HCT116 (cell line): ENCODE data around the gene MBD3L2B. TPM values are rescaled to one million over a fixed set of nuclear protein-coding genes. Genes with fewer than 3 reads are reported as not detected.

Source experiments
- ATAC-seq: fragments of 200-7000 bp; cut with Tn5 transposase; 2 replicates; pipeline ENCODE4 v1.9.1; 2020; ENCODE audit warnings: mild to moderate bottlenecking, moderate library complexity
- BruUV-seq: library from RNA; stranded (reverse); fragments of 400-500 nt; replicated peaks from 2 replicates; lab custom pipeline; 2021; lab: Mats Ljungman, UMichigan
- CTCF ChIA-PET: fragments of 300-600 bp; sonication (Branson Sonifier 250); formaldehyde crosslinking; loops from one replicate; lab custom pipeline; 2021; ENCODE audit warnings: antibody characterized with exemption; lab: Charles Lee
- POLR2A ChIA-PET: fragments of 300-600, 350-600 bp; sonication (Branson Sonifier 250); formaldehyde crosslinking; loops from one replicate; lab custom pipeline; 2021; ENCODE audit warnings: antibody characterized with exemption; lab: Charles Lee
- RAD21 ChIA-PET, 2 experiments: fragments of 300-600 bp; sonication (Branson Sonifier 250); formaldehyde crosslinking; loops; one replicate each; lab custom pipeline; 2023; ENCODE audit warnings: low total read pairs in 2 of 2; ENCODE audit not compliant: uncharacterized antibody in 2 of 2, unreplicated experiment in 2 of 2, low non-redundant PET in 1 of 2; lab: Charles Lee
- DNase-seq: peaks from one replicate; pipeline ENCODE4 v3.0.0-alpha.2; 2010; ENCODE audit warnings: low read depth, low spot score
- H2AFZ ChIP-seq: fragments of 200-600 bp; shearing (Covaris generic), sonication (generic); 2 replicates; pipeline ENCODE4 v1.6.1; 2017; ENCODE audit warnings: low read depth, mixed run types, mixed read lengths, antibody characterized with exemption, low read length; ENCODE audit not compliant: poor library complexity, severe bottlenecking
- H3K27ac ChIP-seq: 2 replicates; pipeline ENCODE4 v1.5.1; 2012; ENCODE audit warnings: low read depth, low read length
- H3K27me3 ChIP-seq: fragments of 200-600 bp; sonication (generic); 2 replicates; pipeline ENCODE4 v1.6.1; 2016; ENCODE audit warnings: mixed run types, low read length, mixed read lengths; ENCODE audit not compliant: insufficient read depth
- H3K36me3 ChIP-seq, 2 experiments: fragments of 200-500 bp in 1 of 2; fragments of 200-600 bp in 1 of 2; sonication (Bioruptor generic) in 1 of 2; sonication (generic) in 1 of 2; 2 replicates each; pipeline versions ENCODE4 v1.5.1 to v1.6.1; 2014 to 2016; ENCODE audit warnings: low read length in 2 of 2, inconsistent platforms in 1 of 2, mixed read lengths in 1 of 2, mixed run types in 1 of 2; ENCODE audit not compliant: insufficient read depth in 2 of 2, control insufficient read depth in 1 of 2
- H3K4me1 ChIP-seq, 2 experiments: fragments of 200-600 bp in 1 of 2; sonication (generic) in 1 of 2; 2 replicates each; pipeline versions ENCODE4 v1.5.1 to v1.6.1; 2012 to 2017; ENCODE audit warnings: low read length in 2 of 2, inconsistent platforms in 1 of 2, mild to moderate bottlenecking in 1 of 2, mixed read lengths in 1 of 2, mixed run types in 1 of 2, moderate library complexity in 1 of 2; ENCODE audit not compliant: insufficient read depth in 2 of 2, control insufficient read depth in 1 of 2
- H3K4me2 ChIP-seq: fragments of 200-600 bp; sonication (generic); 2 replicates; pipeline ENCODE4 v1.6.1; 2017; ENCODE audit warnings: mixed run types, low read length, mixed read lengths
- H3K4me3 ChIP-seq, 2 experiments: fragments of 200-600 bp in 1 of 2; sonication (generic) in 1 of 2; replicated peaks in 1 of 2; 2 replicates each; pipeline ENCODE4 v1.5.1; 2011 to 2016; ENCODE audit warnings: low read length in 2 of 2, control low read depth in 1 of 2, low read depth in 1 of 2, mild to moderate bottlenecking in 1 of 2, mixed read lengths in 1 of 2, mixed run types in 1 of 2
- H3K79me2 ChIP-seq: fragments of 200-600 bp; sonication (generic); 2 replicates; pipeline ENCODE4 v1.6.1; 2017; ENCODE audit warnings: mild to moderate bottlenecking, mixed run types, low read length, moderate library complexity, mixed read lengths; ENCODE audit not compliant: insufficient read depth
- H3K9ac ChIP-seq: fragments of 200-600 bp; sonication (generic); 2 replicates; pipeline ENCODE4 v1.6.1; 2016; ENCODE audit warnings: low read length, mixed read lengths
- H3K9me2 ChIP-seq: fragments of 200-600 bp; sonication (generic), shearing (Covaris generic); 2 replicates; pipeline ENCODE4 v1.6.1; 2017; ENCODE audit warnings: mixed run types, mild to moderate bottlenecking, moderate library complexity; ENCODE audit not compliant: insufficient read depth
- H3K9me3 ChIP-seq, 2 experiments: fragments of 200-500 bp in 1 of 2; fragments of 200-600 bp in 1 of 2; sonication (Bioruptor generic) in 1 of 2; sonication (generic) in 1 of 2; 2 replicates each; pipeline ENCODE4 v1.6.1; 2014 to 2017; ENCODE audit warnings: low read length in 2 of 2, mixed read lengths in 2 of 2, inconsistent platforms in 1 of 2, low read depth in 1 of 2, mild to moderate bottlenecking in 1 of 2, mixed run types in 1 of 2, moderate library complexity in 1 of 2; ENCODE audit not compliant: control insufficient read depth in 1 of 2, insufficient read depth in 1 of 2
- H4K20me1 ChIP-seq: fragments of 200-600 bp; sonication (generic), shearing (Covaris generic); 2 replicates; pipeline ENCODE4 v1.6.1; 2017; ENCODE audit warnings: mixed run types, mild to moderate bottlenecking, moderate library complexity; ENCODE audit not compliant: insufficient read depth
- CBX3 ChIP-seq: IDR thresholded peaks from 2 replicates; pipeline ENCODE4 v1.6.1; 2012; ENCODE audit warnings: low read depth
- CEBPB ChIP-seq: IDR thresholded peaks from 2 replicates; pipeline ENCODE4 v1.6.1; 2012; ENCODE audit warnings: low read depth
- EGR1 ChIP-seq: IDR thresholded peaks from 2 replicates; pipeline ENCODE4 v1.6.1; 2012; ENCODE audit warnings: low read depth
- EZH2 ChIP-seq: fragments of 200-600 bp; sonication (generic); IDR thresholded peaks from 2 replicates; pipeline ENCODE4 v1.6.1; 2017; ENCODE audit warnings: antibody characterized with exemption, mixed run types
- JUND ChIP-seq: IDR thresholded peaks from 2 replicates; pipeline ENCODE4 v1.6.1; 2012
- POLR2A ChIP-seq: IDR thresholded peaks from 2 replicates; pipeline ENCODE4 v1.7.0; 2011; ENCODE audit warnings: borderline replicate concordance; ENCODE audit not compliant: insufficient read depth, insufficient read length; ENCODE audit errors: extremely low read depth
- POLR2AphosphoS5 ChIP-seq: IDR thresholded peaks from 2 replicates; pipeline ENCODE4 v1.6.1; 2011; ENCODE audit warnings: mild to moderate bottlenecking, low read depth, low read length, moderate library complexity
- SIN3A ChIP-seq: IDR thresholded peaks from 2 replicates; pipeline ENCODE4 v1.6.1; 2012; ENCODE audit warnings: low read depth
- SP1 ChIP-seq: IDR thresholded peaks from 2 replicates; pipeline ENCODE4 v1.6.1; 2012; ENCODE audit warnings: low read depth
- YY1 ChIP-seq: IDR thresholded peaks from 2 replicates; pipeline ENCODE4 v1.6.1; 2011; ENCODE audit warnings: low read length, low read depth, moderate library complexity, mild to moderate bottlenecking; ENCODE audit not compliant: insufficient replicate concordance; ENCODE audit errors: extremely low read depth
- ZFX ChIP-seq: fragments of 450-650 bp; IDR thresholded peaks from 2 replicates; pipeline ENCODE4 v1.6.1; 2017
- intact Hi-C: fragments of 100-400 bp; cut with micrococcal nuclease; formaldehyde crosslinking; loops from 2 replicates; pipeline ENCODE4 v1.10.0; 2022
- total RNA-seq: library from RNA; stranded (reverse); gene quantifications from one replicate; pipeline ENCODE4 v1.2.1, GENCODE V29; 2021; ENCODE audit not compliant: unreplicated experiment
- TF ChIP-seq, protein P1 (sequence below): IDR thresholded peaks from 2 replicates; pipeline ENCODE4 v1.6.1; 2012
- TF ChIP-seq, protein P2 (sequence below): IDR thresholded peaks from 2 replicates; pipeline ENCODE4 v1.6.1; 2011; ENCODE audit warnings: mild to moderate bottlenecking, low read length, moderate library complexity; ENCODE audit not compliant: insufficient replicate concordance; ENCODE audit errors: extremely low read depth
- TF ChIP-seq, protein P3 (sequence below): IDR thresholded peaks from 2 replicates; pipeline ENCODE4 v1.6.1; 2012; ENCODE audit warnings: low read depth
- TF ChIP-seq, protein P4 (sequence below): IDR thresholded peaks from 2 replicates; pipeline ENCODE4 v1.6.1; 2012

Gene MBD3L2B
- total RNA-seq, 1 experiment from 2014 or later, result not detected

DNA sequence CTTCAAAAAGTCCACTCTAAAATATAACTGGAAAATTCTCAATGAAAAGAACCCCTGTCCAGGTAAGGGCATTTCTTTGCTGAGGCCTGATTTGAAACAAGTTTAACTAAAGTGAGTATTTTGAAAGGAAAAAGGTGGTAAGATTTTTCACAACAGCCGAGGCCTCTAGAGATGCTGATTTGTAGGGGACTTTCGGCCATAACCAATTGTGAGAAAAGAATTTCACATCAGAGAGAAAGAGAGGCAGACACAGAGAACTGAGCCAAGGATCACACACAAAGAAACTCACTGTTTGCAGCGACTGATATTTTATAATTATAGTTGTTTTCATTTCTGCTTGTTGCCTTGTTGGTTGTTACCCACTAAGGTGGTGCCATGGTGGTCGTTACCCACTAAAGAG lies 24.4 kb downstream of the MBD3L2B start:
- no peaks in the 10 kb centered on the region for H3K79me2 ChIP-seq
- H3K4me1 ChIP-seq, result no peaks in the 10 kb centered on the region
- intact Hi-C loops, result no loop called here
- CTCF ChIA-PET, result no interaction called here
- BruUV-seq, result no TSS peak
- TF ChIP-seq POLR2A (no peak), CBX3 (no peak), YY1 (no peak), SP1 (no peak), EGR1 (no peak), POLR2AphosphoS5 (no peak), ZFX (no peak)
- TF ChIP-seq, protein P1, sequence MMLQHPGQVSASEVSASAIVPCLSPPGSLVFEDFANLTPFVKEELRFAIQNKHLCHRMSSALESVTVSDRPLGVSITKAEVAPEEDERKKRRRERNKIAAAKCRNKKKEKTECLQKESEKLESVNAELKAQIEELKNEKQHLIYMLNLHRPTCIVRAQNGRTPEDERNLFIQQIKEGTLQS, result no peak
- TF ChIP-seq, protein P2, sequence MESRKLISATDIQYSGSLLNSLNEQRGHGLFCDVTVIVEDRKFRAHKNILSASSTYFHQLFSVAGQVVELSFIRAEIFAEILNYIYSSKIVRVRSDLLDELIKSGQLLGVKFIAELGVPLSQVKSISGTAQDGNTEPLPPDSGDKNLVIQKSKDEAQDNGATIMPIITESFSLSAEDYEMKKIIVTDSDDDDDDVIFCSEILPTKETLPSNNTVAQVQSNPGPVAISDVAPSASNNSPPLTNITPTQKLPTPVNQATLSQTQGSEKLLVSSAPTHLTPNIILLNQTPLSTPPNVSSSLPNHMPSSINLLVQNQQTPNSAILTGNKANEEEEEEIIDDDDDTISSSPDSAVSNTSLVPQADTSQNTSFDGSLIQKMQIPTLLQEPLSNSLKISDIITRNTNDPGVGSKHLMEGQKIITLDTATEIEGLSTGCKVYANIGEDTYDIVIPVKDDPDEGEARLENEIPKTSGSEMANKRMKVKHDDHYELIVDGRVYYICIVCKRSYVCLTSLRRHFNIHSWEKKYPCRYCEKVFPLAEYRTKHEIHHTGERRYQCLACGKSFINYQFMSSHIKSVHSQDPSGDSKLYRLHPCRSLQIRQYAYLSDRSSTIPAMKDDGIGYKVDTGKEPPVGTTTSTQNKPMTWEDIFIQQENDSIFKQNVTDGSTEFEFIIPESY, result no peak
- DNase-seq (no peak), ATAC-seq (no peak)
- H3K9ac ChIP-seq, result no peak overlapping the region
- no peaks in the 10 kb centered on the region for H4K20me1 ChIP-seq
- peaks cover 0 to 8% of the 10 kb centered on the region in 2 experiments; a peak in 1 of 4 replicates for H3K9me3 ChIP-seq
- H3K27ac ChIP-seq, result no peak overlapping the region
- H2AFZ ChIP-seq, result no peak overlapping the region
- H3K4me3 ChIP-seq, result no peak overlapping the region
- H3K9me2 ChIP-seq, result no peaks in the 10 kb centered on the region
- H3K4me2 ChIP-seq, result no peak overlapping the region
- POLR2A ChIA-PET, result no interaction called here
- no peaks in the 10 kb centered on the region for H3K27me3 ChIP-seq
- H3K36me3 ChIP-seq, result no peaks in the 10 kb centered on the region
- RAD21 ChIA-PET, result no interaction called here

DNA sequence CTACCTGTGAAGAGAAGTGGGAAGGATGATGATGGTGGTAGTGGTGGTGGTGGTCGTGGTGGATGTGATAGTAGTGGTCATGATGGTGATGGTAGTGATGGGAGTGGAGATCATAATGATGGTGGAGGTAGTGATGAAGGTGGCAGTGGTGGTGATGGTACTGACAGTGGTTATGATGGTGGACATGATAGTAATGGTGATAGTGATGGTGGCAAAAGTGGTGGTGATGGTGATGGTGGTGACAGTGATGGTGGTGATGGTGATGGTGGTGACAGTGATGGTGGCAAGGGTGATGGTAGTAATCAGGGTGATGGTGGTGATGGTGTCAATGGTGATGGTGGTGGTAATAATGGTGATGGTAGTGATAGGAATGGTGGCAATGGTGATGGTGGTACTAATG lies 26.2 kb downstream of the MBD3L2B start:
- TF ChIP-seq EZH2 (no peak), ZFX (no peak), SIN3A (no peak), JUND (no peak), CEBPB (no peak)
- TF ChIP-seq, protein P3, sequence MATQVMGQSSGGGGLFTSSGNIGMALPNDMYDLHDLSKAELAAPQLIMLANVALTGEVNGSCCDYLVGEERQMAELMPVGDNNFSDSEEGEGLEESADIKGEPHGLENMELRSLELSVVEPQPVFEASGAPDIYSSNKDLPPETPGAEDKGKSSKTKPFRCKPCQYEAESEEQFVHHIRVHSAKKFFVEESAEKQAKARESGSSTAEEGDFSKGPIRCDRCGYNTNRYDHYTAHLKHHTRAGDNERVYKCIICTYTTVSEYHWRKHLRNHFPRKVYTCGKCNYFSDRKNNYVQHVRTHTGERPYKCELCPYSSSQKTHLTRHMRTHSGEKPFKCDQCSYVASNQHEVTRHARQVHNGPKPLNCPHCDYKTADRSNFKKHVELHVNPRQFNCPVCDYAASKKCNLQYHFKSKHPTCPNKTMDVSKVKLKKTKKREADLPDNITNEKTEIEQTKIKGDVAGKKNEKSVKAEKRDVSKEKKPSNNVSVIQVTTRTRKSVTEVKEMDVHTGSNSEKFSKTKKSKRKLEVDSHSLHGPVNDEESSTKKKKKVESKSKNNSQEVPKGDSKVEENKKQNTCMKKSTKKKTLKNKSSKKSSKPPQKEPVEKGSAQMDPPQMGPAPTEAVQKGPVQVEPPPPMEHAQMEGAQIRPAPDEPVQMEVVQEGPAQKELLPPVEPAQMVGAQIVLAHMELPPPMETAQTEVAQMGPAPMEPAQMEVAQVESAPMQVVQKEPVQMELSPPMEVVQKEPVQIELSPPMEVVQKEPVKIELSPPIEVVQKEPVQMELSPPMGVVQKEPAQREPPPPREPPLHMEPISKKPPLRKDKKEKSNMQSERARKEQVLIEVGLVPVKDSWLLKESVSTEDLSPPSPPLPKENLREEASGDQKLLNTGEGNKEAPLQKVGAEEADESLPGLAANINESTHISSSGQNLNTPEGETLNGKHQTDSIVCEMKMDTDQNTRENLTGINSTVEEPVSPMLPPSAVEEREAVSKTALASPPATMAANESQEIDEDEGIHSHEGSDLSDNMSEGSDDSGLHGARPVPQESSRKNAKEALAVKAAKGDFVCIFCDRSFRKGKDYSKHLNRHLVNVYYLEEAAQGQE, result no peak
- TF ChIP-seq, protein P4, sequence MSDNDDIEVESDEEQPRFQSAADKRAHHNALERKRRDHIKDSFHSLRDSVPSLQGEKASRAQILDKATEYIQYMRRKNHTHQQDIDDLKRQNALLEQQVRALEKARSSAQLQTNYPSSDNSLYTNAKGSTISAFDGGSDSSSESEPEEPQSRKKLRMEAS, result no peak
- H3K9me3 ChIP-seq, result peaks cover 0 to 8% of the 10 kb centered on the region in 2 experiments; a peak in 1 of 4 replicates
- intact Hi-C loops, result no loop called here
- H3K36me3 ChIP-seq, result no peaks in the 10 kb centered on the region
- no peaks in the 10 kb centered on the region for H3K27me3 ChIP-seq
- no peak overlapping the region for H3K4me3 ChIP-seq
- BruUV-seq, result no TSS peak
- no peak overlapping the region for H3K9ac ChIP-seq
- H3K9me2 ChIP-seq, result no peaks in the 10 kb centered on the region
- no peak overlapping the region for H3K27ac ChIP-seq
- ATAC-seq, result no peak
- ChIA-PET CTCF (no interaction called here), RAD21 (no interaction called here), POLR2A (no interaction called here)
- no peaks in the 10 kb centered on the region for H4K20me1 ChIP-seq
- H2AFZ ChIP-seq, result no peak overlapping the region
- no peak for DNase-seq
- H3K4me2 ChIP-seq, result no peak overlapping the region
- H3K79me2 ChIP-seq, result no peaks in the 10 kb centered on the region
- H3K4me1 ChIP-seq, result no peaks in the 10 kb centered on the region
